ENCODE results near the gene PCDHA3. TPM values are rescaled to one million over a fixed set of nuclear protein-coding genes. Genes with fewer than 3 reads are reported as not detected.
"Not testable (repeated sequence)": the region's sequence is repeated elsewhere in the genome, so short reads cannot be mapped to it uniquely, and the experiment has no call there.

PCDHA3 gene
- total RNA-seq, 4 donors from 2014 or later, result 0.05 to 0.13 TPM; not detected in 2

GRCh38 chr5:140785905-140786686, 14.8 kb upstream of the PCDHA3 start, which contains the start of gene PCDHA1:
TSS of gene PCDHA1 (plus strand) at chr5:140786140.
- no peak for DNase-seq (ENCODE audit: low spot score in 2 of 2)
- WGBS, 2 donors, result 27 to 37% methylated on average over 29 of the region's 29 CpGs

DNA sequence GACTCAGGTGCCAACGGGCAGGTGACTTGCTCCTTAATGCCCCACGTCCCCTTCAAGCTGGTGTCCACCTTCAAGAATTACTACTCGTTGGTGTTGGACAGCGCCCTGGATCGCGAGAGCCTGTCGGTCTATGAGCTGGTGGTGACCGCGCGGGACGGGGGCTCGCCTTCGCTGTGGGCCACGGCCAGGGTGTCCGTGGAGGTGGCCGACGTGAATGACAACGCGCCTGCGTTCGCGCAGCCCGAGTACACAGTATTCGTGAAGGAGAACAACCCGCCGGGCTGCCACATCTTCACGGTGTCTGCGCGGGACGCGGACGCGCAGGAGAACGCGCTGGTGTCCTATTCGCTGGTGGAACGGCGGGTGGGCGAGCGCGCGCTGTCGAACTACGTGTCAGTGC, 13.4 kb upstream of the PCDHA3 start:
- intact Hi-C loops (cut with DNase I; ENCODE audit: low total_unique reads), result not testable (repeated sequence)

More at GRCh38 chr5:140785905-140786686, 14.8 kb upstream of the PCDHA3 start, which contains the start of gene PCDHA1:
- H3K4me3 ChIP-seq (ENCODE audit: low read depth, poor library complexity, severe bottlenecking), result no peak within 1 kb of the TSS
- intact Hi-C loops (cut with DNase I; ENCODE audit: low total_unique reads), result no loop called here
- TF ChIP-seq CTCF (IDR thresholded peaks at IDR 0.05) (no peak), POLR2A (IDR thresholded peaks at IDR 0.05) (no peak)

DNA sequence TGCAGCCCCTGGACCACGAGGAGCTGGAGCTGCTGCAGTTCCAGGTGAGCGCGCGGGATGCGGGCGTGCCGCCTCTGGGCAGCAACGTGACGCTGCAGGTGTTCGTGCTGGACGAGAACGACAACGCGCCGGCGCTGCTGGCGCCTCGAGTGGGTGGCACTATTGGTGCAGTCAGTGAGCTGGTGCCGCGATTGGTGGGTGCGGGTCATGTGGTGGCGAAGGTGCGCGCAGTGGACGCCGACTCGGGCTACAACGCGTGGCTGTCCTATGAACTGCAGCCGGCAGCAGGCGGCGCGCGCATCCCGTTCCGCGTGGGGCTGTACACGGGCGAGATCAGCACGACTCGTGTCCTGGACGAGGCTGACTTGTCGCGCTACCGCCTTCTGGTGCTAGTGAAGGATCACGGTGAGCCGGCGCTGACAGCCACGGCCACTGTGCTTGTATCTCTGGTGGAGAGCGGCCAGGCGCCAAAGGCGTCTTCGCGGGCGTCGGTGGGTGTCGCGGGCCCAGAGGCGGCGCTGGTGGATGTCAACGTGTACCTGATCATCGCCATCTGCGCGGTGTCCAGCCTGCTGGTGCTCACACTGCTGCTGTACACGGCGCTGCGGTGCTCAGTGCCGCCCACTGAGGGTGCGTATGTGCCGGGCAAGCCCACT, 12.9 kb upstream of the PCDHA3 start:
- intact Hi-C loops (cut with DNase I; ENCODE audit: low total_unique reads); H3K4me3 ChIP-seq (ENCODE audit: low read depth, poor library complexity, severe bottlenecking); DNase-seq (ENCODE audit: low spot score in 2 of 2): not testable (repeated sequence)
- WGBS, 2 donors, result 44 to 62% methylated on average over 46 to 52 of the region's 70 CpGs

More for the DNA sequence above, 13.4 kb upstream of the PCDHA3 start:
- H3K4me3 ChIP-seq (ENCODE audit: low read depth, poor library complexity, severe bottlenecking); DNase-seq (ENCODE audit: low spot score in 2 of 2): not testable (repeated sequence)
- 53 to 59% methylated on average over 21 to 44 of the region's 44 CpGs for WGBS, 2 donors

GRCh38 chr5:140791089-140791488, 9.8 kb upstream of the PCDHA3 start:
- TF ChIP-seq POLR2A (IDR thresholded peaks at IDR 0.05) (no peak), CTCF (IDR thresholded peaks at IDR 0.05) (no peak)
- 32 to 61% methylated on average over 2 of the region's 2 CpGs for WGBS, 2 donors
- H3K4me3 ChIP-seq (ENCODE audit: low read depth, poor library complexity, severe bottlenecking), result no peak overlapping the region
- no peak for DNase-seq (ENCODE audit: low spot score in 2 of 2)
- intact Hi-C loops (cut with DNase I; ENCODE audit: low total_unique reads), result no loop called here

GRCh38 chr5:140794595-140795258, 6.1 kb upstream of the PCDHA3 start, which contains the start of gene PCDHA2:
TSS of gene PCDHA2 (plus strand) at chr5:140794852.
- DNase-seq (ENCODE audit: low spot score in 2 of 2), result no peak
- H3K4me3 ChIP-seq (ENCODE audit: low read depth, poor library complexity, severe bottlenecking), result no peak within 1 kb of the TSS
- WGBS, 2 donors, result 25 to 27% methylated on average over 27 of the region's 27 CpGs
- intact Hi-C loops (cut with DNase I; ENCODE audit: low total_unique reads), result no loop called here
- TF ChIP-seq POLR2A (IDR thresholded peaks at IDR 0.05) (no peak), CTCF (IDR thresholded peaks at IDR 0.05) (no peak)

DNA sequence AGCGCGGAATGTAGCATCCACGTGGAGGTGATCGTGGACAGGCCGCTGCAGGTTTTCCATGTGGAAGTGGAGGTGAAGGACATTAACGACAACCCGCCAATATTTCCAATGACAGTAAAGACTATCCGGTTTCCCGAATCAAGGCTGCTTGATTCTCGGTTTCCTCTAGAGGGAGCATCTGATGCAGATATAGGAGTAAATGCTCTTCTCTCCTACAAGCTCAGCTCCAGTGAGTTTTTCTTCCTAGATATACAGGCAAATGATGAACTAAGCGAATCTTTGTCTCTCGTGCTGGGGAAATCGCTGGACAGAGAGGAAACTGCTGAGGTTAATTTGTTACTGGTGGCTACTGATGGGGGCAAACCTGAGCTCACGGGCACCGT, 5.6 kb upstream of the PCDHA3 start:
- no peak overlapping the region for H3K4me3 ChIP-seq (ENCODE audit: low read depth, poor library complexity, severe bottlenecking)
- intact Hi-C loops (cut with DNase I; ENCODE audit: low total_unique reads), result no loop called here
- TF ChIP-seq CTCF (IDR thresholded peaks at IDR 0.05) (no peak), POLR2A (IDR thresholded peaks at IDR 0.05) (no peak)
- DNase-seq (ENCODE audit: low spot score in 2 of 2), result no peak
- WGBS, 2 donors, result 21 to 22% methylated on average over 15 of the region's 15 CpGs

DNA sequence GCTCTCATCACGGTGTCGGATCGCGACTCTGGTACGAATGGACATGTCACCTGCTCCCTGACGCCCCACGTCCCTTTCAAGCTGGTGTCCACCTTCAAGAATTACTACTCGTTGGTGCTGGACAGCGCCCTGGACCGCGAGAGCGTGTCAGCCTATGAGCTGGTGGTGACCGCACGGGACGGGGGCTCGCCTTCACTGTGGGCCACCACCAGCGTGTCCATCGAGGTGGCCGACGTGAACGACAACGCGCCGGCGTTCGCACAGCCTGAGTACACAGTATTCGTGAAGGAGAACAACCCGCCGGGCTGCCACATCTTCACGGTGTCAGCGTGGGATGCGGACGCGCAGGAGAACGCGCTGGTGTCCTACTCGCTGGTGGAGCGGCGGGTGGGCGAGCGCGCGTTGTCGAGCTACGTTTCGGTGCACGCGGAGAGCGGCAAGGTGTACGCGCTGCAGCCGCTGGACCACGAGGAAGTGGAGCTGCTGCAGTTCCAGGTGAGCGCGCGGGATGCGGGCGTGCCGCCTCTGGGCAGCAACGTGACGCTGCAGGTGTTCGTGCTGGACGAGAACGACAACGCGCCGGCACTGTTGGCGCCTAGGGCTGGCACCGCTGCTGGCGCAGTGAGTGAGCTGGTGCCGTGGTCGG, 4.7 kb upstream of the PCDHA3 start:
- H3K4me3 ChIP-seq (ENCODE audit: low read depth, poor library complexity, severe bottlenecking); DNase-seq (ENCODE audit: low spot score in 2 of 2); intact Hi-C loops (cut with DNase I; ENCODE audit: low total_unique reads): not testable (repeated sequence)
- WGBS, 2 donors, result 53 to 68% methylated on average over 71 of the region's 72 CpGs

Measured in lower leg skin (tissue), 4 donors.